Measurements from ENCODE around the gene WWOX. TPM values are rescaled to one million over a fixed set of nuclear protein-coding genes. Genes with fewer than 3 reads are reported as not detected.

WWOX gene
- total and polyA plus RNA-seq, 2 of the 13 experiments (the other 11 are each of a cell fraction or from before 2014, with no cell fraction given) = 9.1 to 37.4 TPM

DNA sequence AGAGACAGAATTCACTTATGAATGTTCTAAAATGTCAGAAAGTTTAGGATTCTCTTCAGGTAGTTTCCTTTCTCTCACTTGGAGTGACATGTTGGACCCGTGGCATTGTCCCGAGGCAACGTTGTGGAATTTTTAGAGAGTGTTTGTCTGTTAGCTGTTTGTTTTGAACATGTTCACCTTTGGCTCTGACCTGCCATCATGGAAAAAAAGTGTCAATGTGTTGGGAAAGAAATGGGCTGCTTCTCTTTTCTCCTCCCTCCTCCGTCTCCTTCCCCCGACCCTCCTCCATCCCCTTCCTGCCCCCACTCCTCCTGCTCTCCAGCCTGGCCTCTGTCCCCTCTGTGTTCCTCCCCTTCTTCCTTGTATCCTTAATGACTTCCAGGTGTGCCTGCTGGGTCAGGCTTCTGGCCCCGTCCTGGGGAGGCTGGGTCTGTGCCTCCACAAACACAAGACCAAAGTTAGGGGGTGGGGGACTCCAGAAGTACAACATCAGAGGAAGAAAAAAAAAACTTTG, 1038.0 kb downstream of the WWOX start:
- ATAC-seq (no peak), FAIRE-seq (no peak), DNase-seq (ENCODE audit: low spot score) (no peak)
- BruUV-seq (replicated peaks) = no TSS peak
- H3K4me3 ChIP-seq (replicated peaks in 1 of 3; ENCODE audit: insufficient read depth in 1 of 3, low read depth in 2 of 3, low read length in 3 of 3) = no peak overlapping the region
- H3K27me3 ChIP-seq (ENCODE audit: control insufficient read depth in 1 of 2, insufficient read depth in 2 of 2, low read length in 2 of 2) = peaks cover 0 to 6% of the 10 kb centered on the region in 2 experiments; a peak in 2 of 5 replicates
- no peak overlapping the region for H2AFZ ChIP-seq (ENCODE audit: low read length)
- no peak for TF ChIP-seq GATA4 (IDR thresholded peaks at IDR 0.05; ENCODE audit: borderline replicate concordance, low read depth)
- TF ChIP-seq, protein P1, sequence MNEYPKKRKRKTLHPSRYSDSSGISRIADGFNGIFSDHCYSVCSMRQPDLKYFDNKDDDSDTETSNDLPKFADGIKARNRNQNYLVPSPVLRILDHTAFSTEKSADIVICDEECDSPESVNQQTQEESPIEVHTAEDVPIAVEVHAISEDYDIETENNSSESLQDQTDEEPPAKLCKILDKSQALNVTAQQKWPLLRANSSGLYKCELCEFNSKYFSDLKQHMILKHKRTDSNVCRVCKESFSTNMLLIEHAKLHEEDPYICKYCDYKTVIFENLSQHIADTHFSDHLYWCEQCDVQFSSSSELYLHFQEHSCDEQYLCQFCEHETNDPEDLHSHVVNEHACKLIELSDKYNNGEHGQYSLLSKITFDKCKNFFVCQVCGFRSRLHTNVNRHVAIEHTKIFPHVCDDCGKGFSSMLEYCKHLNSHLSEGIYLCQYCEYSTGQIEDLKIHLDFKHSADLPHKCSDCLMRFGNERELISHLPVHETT (CRISPR knock-in tag; conservative IDR thresholded peaks at IDR 0.05) = no peak
- TF ChIP-seq ONECUT2 (CRISPR knock-in tag; IDR thresholded peaks at IDR 0.05) = no peak
- TF ChIP-seq, protein P2, sequence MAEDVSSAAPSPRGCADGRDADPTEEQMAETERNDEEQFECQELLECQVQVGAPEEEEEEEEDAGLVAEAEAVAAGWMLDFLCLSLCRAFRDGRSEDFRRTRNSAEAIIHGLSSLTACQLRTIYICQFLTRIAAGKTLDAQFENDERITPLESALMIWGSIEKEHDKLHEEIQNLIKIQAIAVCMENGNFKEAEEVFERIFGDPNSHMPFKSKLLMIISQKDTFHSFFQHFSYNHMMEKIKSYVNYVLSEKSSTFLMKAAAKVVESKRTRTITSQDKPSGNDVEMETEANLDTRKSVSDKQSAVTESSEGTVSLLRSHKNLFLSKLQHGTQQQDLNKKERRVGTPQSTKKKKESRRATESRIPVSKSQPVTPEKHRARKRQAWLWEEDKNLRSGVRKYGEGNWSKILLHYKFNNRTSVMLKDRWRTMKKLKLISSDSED (CRISPR knock-in tag; IDR thresholded peaks at IDR 0.05) = no peak
- TF ChIP-seq SMARCC2 (IDR thresholded peaks at IDR 0.05) = no peak
- TF ChIP-seq REL (CRISPR knock-in tag; conservative IDR thresholded peaks at IDR 0.05) = no peak
- no peak for TF ChIP-seq CENPT (CRISPR knock-in tag; IDR thresholded peaks at IDR 0.05; ENCODE audit: low read depth)
- TF ChIP-seq ZNF737 (CRISPR knock-in tag; IDR thresholded peaks at IDR 0.05; ENCODE audit: borderline replicate concordance) = no peak
- TF ChIP-seq DNMT3B (CRISPR knock-in tag; conservative IDR thresholded peaks at IDR 0.05) = no peak
- TF ChIP-seq ZNF180 (CRISPR knock-in tag; IDR thresholded peaks at IDR 0.05; ENCODE audit: borderline replicate concordance, low read depth) = no peak
- TF ChIP-seq ZNF562 (CRISPR knock-in tag; IDR thresholded peaks at IDR 0.05; ENCODE audit: borderline replicate concordance) = no peak
- H3K9ac ChIP-seq (ENCODE audit: insufficient read depth, low read depth, low read length) = no peak overlapping the region
- H3K36me3 ChIP-seq (replicated peaks in 1 of 2; ENCODE audit: control insufficient read depth in 1 of 2, insufficient read depth in 2 of 2, low read length in 2 of 2) = no peaks in the 10 kb centered on the region
- no peaks in the 10 kb centered on the region for H3K79me2 ChIP-seq (ENCODE audit: insufficient read depth, low read length)
- CTCF ChIA-PET (ENCODE audit: low intra/inter-chr PET ratio, low total read pairs) = no interaction called here
- H3K27ac ChIP-seq (ENCODE audit: extremely low read length, insufficient read depth, low read length) = no peak overlapping the region
- intact Hi-C loops (cut with micrococcal nuclease; ENCODE audit: unreplicated experiment) = no loop called here
- H3K4me2 ChIP-seq (ENCODE audit: low read depth, low read length) = no peak overlapping the region
- in situ Hi-C loops (cut with HindIII; ENCODE audit: extremely low pct_ligation_motif_present, low pct_unique_long_range_greater_than_20kb) = no loop called here
- H4K20me1 ChIP-seq (ENCODE audit: insufficient read depth, low read length) = no peaks in the 10 kb centered on the region
- H3K9me3 ChIP-seq (ENCODE audit: low read length) = no peaks in the 10 kb centered on the region
- POLR2A ChIA-PET = no interaction called here
- 2% methylated on average over 6 of the region's 6 CpGs for WGBS (ENCODE audit: low lambda C conversion rate)
- H3K4me1 ChIP-seq (ENCODE audit: insufficient read depth, low read length) = peaks cover 8% of the 10 kb centered on the region
